Naive thymus-derived CD8-positive, alpha-beta T cell (primary cell): ENCODE measurements around the gene SNX19. TPM values are rescaled to one million over a fixed set of nuclear protein-coding genes. Genes with fewer than 3 reads are reported as not detected.
"Not testable (repeated sequence)": the region's sequence is repeated elsewhere in the genome, so short reads cannot be mapped to it uniquely, and the experiment has no call there.

Source experiments
- ATAC-seq, 2 donors: fragments of 150-1000 bp; cut with Tn5 transposase in 1 of 2; sonication (Bioruptor Pico), chemical (Tn5 transposase) in 1 of 2; 1 replicate in 1 of 2; 2 replicates in 1 of 2; pipeline ENCODE4 v1.10.0; 2021; ENCODE audit warnings: mild to moderate bottlenecking in 2 of 2, moderate library complexity in 2 of 2
- POLR2A ChIA-PET: fragments of 350-600 bp; sonication (Branson Sonifier 250); formaldehyde crosslinking; loops from one replicate; lab custom pipeline; 2021; ENCODE audit warnings: antibody characterized with exemption; lab: Charles Lee
- DNase-seq, 10 donors: peaks; one replicate each; pipeline versions ENCODE4 v3.0.0 to v3.0.0-alpha.2; 2020 to 2022
- H3K27ac Mint-ChIP-seq, 10 donors: one replicate each; pipeline ENCODE4 v1.8.0; 2020 to 2022; ENCODE audit warnings: mild to moderate bottlenecking in 10 of 10, mixed read lengths in 10 of 10, moderate library complexity in 4 of 10, inconsistent platforms in 1 of 10
- H3K27me3 Mint-ChIP-seq, 5 donors: one replicate each; pipeline ENCODE4 v1.8.0; 2021 to 2022; ENCODE audit warnings: mixed read lengths in 5 of 5
- H3K36me3 Mint-ChIP-seq, 3 donors: one replicate each; pipeline ENCODE4 v1.8.0; 2020 to 2022; ENCODE audit warnings: mixed read lengths in 3 of 3, mild to moderate bottlenecking in 2 of 3, inconsistent platforms in 1 of 3
- H3K4me1 Mint-ChIP-seq, 4 donors: one replicate each; pipeline ENCODE4 v1.8.0; 2021 to 2022; ENCODE audit warnings: mixed read lengths in 4 of 4
- H3K4me3 Mint-ChIP-seq, 10 donors: one replicate each; pipeline ENCODE4 v1.8.0; 2020 to 2022; ENCODE audit warnings: mild to moderate bottlenecking in 10 of 10, mixed read lengths in 10 of 10, moderate library complexity in 6 of 10, inconsistent platforms in 1 of 10
- H3K9me3 Mint-ChIP-seq, 9 donors: one replicate each; pipeline ENCODE4 v1.8.0; 2020 to 2022; ENCODE audit warnings: mixed read lengths in 9 of 9, mild to moderate bottlenecking in 3 of 9, inconsistent platforms in 1 of 9, moderate library complexity in 1 of 9
- polyA plus RNA-seq, 3 donors: library from polyadenylated mRNA; unstranded; fragments of 300-500 nt; fragmentation: Illumina TruSeq; gene quantifications; one replicate each; pipeline ENCODE4 v1.2.3, GENCODE V29; 2021
- total RNA-seq, 8 experiments: library from RNA in 2 of 8; stranded (reverse) in 2 of 8; gene quantifications; one replicate each; pipeline ENCODE4 v1.2.3 and lab custom pipeline; 2021 to 2026

SNX19 gene
- total and polyA plus RNA-seq, 5 experiments from 2014 or later, result 12.9 to 66.7 (median 34.1) TPM

DNA sequence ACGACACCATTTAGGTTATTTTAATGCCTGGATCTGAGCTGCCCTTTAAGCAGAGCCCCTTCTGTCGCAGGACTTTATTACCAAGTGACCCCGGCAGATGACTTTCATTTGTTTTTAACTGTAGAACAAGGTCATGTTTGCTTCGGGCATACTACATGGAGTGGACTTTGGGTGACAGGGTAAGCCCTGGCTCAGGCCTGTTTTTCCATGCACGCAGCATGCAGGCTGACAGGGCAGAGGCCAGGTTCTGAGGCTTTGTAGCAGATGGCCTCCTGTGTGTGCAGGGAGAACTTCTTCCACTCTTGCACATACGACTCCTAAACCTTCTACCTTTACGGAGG is 50.5 kb downstream of the SNX19 start:
- no peak for ATAC-seq
- Mint-ChIP-seq H3K9me3 (no peaks in the 10 kb centered on the region), H3K36me3 (peaks cover 0 to 20% (median 0%) of the 10 kb centered on the region in 3 donors), H3K4me3 (no peak overlapping the region), H3K27ac (no peak overlapping the region), H3K4me1 (peaks cover 3 to 9% (median 8%) of the 10 kb centered on the region in 4 donors), H3K27me3 (no peaks in the 10 kb centered on the region)
- DNase-seq, result no peak
- POLR2A ChIA-PET, result no interaction called here

DNA sequence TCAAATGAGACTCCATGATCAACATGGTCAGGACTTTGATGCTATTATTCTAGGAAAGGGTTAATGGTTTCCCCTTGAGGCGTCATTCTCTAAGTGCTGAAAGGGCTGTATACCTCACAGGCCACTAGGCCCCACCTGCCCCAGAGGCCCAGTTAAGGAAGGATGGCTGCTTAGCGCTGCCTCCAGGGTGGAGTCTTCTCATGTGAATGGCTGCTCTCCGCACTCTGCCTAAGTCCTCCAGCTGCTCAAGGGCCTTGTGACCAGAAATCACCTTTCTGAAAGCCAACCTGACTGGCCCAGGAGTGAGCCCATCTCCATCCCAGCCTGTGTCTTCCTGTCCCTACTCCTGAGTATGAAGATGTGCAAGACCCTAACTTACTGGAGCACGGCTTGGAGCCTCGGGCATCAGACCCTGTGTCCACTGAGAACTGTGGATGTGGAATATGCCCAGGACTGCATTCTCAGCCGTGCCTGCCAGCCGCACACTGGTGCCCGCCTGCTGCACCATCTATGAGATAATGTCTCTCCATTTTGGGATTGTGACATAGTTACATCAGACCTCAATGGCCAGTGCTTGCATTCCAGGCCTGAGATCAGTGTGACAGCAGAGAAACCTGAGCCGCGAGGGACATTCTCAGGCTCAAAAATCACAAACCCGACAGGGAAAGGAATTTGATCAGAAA is 51.0 kb downstream of the SNX19 start:
- peaks cover 0 to 16% (median 0%) of the 10 kb centered on the region in 3 donors for H3K36me3 Mint-ChIP-seq
- POLR2A ChIA-PET, result no interaction called here
- peak overlapping the region in 1 of 10 donors; percentile 38 for H3K27ac Mint-ChIP-seq

DNA sequence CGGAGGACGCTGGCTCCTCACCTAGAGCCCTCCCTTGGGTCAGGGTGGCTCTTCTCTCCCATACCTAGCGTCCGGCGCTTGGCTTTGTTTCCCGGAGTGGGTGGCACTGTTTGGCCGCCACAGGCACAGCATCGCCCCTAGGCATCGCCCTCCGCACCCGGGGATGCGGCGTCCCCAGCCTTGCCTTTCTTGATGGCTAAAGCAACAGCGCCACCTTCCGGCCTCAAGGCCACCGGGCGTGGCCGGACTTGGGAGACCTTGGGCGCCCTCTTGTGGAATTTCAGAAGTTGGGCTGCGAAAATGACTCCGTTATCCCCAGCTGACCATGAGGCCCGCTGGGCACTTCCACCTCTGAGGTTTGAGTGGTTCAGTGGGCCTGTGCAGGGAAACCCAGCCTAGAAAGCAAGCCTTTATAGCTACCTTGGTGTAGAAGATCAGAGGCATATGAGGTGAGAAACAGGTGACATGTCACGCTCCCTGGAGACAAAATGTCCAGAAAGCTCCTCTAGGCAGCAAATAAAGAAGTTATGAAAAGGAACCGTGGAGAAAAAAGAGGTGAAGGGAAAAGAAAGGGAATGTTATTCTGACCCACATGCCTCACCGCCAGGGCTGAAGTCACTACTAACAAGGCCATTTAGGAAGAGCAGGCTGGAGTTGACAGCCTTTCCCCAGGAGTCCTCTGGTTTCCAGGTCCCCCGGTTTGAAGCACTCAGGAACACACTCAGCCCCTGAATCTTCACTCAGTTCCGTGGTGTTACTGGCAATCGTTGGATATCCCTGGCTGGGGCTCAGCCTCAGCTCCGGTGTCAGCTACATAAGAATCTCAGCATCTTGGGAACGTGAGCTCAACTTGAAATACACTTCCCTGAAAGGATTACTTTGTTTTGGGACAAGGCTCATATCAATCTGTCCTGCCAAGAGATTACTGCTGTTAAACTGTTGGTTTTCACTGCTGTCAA is 54.1 kb downstream of the SNX19 start:
- peak overlapping the region in 2 of 10 donors; percentile 12 to 34 for H3K4me3 Mint-ChIP-seq
- peaks cover 0 to 9% (median 2%) of the 10 kb centered on the region in 5 donors for H3K27me3 Mint-ChIP-seq
- DNase-seq, result peak; percentile 75 to 94 (median 84)
- H3K36me3 Mint-ChIP-seq, result no peaks in the 10 kb centered on the region
- POLR2A ChIA-PET, result interaction anchor here (0.6 kb wide), 1 partner anchor 524 kb away, joined by 6 read pairs; no protein-coding TSS in a partner anchor
- H3K4me1 Mint-ChIP-seq, result peaks cover 3 to 9% (median 7%) of the 10 kb centered on the region in 4 donors
- peak; percentile 91 to 95 for ATAC-seq
- no peaks in the 10 kb centered on the region for H3K9me3 Mint-ChIP-seq
- H3K27ac Mint-ChIP-seq, result peak overlapping the region in 2 of 10 donors; percentile 34 to 48

More for the DNA sequence above, 51.0 kb downstream of the SNX19 start:
- ATAC-seq (no peak), DNase-seq (no peak)
- Mint-ChIP-seq H3K4me3 (no peak overlapping the region), H3K4me1 (peaks cover 3 to 9% (median 7%) of the 10 kb centered on the region in 4 donors), H3K27me3 (no peaks in the 10 kb centered on the region), H3K9me3 (no peaks in the 10 kb centered on the region)

DNA sequence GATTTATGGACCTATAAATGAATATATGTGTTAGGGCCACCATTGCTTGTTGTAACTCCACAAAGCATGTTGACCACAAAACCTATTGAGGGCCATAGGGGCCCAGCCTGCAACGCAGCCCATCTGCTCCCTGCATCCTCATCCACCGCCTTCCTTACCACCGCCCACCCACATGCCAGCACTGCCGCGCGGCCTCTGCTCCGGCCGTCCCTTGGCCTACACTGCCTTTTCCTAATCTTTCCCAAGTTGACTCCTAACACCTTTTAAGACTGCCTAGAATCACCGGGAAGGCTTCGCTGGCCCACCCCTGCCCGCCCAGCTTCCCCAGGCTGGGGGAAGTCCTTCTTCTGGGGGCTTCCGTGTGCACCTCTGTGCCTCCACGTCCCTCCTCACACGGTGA is 55.0 kb downstream of the SNX19 start:
- H3K4me3 Mint-ChIP-seq, result no peak overlapping the region
- H3K4me1 Mint-ChIP-seq, result peaks cover 3 to 9% (median 7%) of the 10 kb centered on the region in 4 donors
- H3K9me3 Mint-ChIP-seq, result peaks cover 0 to 2% (median 0%) of the 10 kb centered on the region in 9 donors
- H3K36me3 Mint-ChIP-seq, result no peaks in the 10 kb centered on the region
- peaks cover 0 to 14% (median 7%) of the 10 kb centered on the region in 5 donors for H3K27me3 Mint-ChIP-seq
- H3K27ac Mint-ChIP-seq, result no peak overlapping the region
- DNase-seq, result no peak
- POLR2A ChIA-PET, result no interaction called here
- no peak for ATAC-seq

DNA sequence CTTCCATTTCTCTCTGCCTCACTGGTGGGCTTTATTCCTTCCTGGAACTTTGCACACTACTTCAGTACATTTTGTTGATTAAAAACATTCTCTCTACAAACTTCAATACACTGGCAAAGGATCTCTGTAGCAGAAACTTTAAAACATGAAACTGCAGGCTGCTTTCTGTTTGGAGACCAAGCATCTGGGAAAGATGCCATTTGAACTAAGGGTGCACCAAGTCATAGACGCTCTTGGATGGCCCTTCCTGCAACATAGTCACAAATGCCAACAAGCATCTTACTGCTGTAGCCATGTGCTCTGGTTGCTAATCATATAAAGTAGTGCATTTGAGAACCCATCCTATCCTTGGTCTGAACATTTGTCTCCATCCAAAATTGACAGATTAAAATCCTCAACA is 56.4 kb downstream of the SNX19 start:
- no peak overlapping the region for H3K4me3 Mint-ChIP-seq
- H3K27ac Mint-ChIP-seq, result peak overlapping the region in 2 of 10 donors; percentile 24 to 51
- H3K4me1 Mint-ChIP-seq, result peaks cover 3 to 9% (median 7%) of the 10 kb centered on the region in 4 donors
- H3K36me3 Mint-ChIP-seq, result no peaks in the 10 kb centered on the region
- POLR2A ChIA-PET, result no interaction called here
- no peak for ATAC-seq
- H3K27me3 Mint-ChIP-seq, result peaks cover 0 to 21% (median 10%) of the 10 kb centered on the region in 5 donors
- DNase-seq, result no peak
- peaks cover 0 to 5% (median 0%) of the 10 kb centered on the region in 9 donors for H3K9me3 Mint-ChIP-seq

DNA sequence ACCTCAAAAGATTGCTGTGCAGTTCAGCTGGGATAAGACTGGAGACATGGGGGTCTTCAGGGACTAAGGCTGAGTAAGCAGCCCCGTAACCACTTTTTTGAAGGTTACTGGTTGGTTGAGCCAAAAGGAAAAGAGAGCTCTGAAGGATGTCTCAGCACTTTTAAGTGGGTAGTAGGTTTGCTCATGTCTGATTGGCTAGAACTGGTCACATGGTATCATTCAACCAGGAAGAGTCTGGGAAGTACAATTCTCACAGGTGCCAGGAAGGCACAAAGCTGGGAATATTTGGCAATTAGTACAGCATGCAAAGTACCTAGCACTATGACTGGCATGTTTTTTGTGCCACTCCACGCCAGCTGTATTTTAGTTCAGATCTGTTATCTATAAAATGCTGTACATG is 58.1 kb downstream of the SNX19 start:
- no peaks in the 10 kb centered on the region for H3K36me3 Mint-ChIP-seq
- H3K27ac Mint-ChIP-seq, result no peak overlapping the region
- H3K4me1 Mint-ChIP-seq, result peaks cover 3 to 20% (median 6%) of the 10 kb centered on the region in 4 donors
- ATAC-seq (no peak), DNase-seq (no peak)
- H3K9me3 Mint-ChIP-seq, result peaks cover 0 to 5% (median 0%) of the 10 kb centered on the region in 9 donors
- POLR2A ChIA-PET, result no interaction called here
- H3K27me3 Mint-ChIP-seq, result peaks cover 0 to 26% (median 10%) of the 10 kb centered on the region in 5 donors
- no peak overlapping the region for H3K4me3 Mint-ChIP-seq

DNA sequence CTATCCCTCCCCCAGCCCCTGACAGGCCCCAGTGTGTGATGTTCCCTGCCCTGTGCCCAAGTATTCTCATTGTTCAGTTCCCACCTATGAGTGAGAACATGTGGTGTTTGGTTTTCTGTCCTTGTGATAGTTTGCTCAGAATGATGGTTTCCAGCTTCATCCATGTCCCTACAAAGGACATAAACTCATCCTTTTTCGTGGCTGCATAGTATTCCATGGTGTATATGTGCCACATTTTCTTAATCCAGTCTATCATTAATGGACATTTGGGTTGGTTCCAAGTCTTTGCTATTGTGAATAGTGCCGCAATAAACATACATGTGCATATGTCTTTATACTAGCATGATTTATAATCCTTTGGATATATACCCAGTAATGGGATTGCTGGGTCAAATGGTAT is 60.6 kb downstream of the SNX19 start:
- H3K4me3 Mint-ChIP-seq, ATAC-seq, H3K9me3 Mint-ChIP-seq, POLR2A ChIA-PET, H3K36me3 Mint-ChIP-seq, H3K27ac Mint-ChIP-seq, DNase-seq: not testable (repeated sequence)
- Mint-ChIP-seq H3K27me3 (peaks cover 14 to 26% (median 15%) of the 10 kb centered on the region in 5 donors), H3K4me1 (peaks cover 0 to 10% (median 0%) of the 10 kb centered on the region in 4 donors)

DNA sequence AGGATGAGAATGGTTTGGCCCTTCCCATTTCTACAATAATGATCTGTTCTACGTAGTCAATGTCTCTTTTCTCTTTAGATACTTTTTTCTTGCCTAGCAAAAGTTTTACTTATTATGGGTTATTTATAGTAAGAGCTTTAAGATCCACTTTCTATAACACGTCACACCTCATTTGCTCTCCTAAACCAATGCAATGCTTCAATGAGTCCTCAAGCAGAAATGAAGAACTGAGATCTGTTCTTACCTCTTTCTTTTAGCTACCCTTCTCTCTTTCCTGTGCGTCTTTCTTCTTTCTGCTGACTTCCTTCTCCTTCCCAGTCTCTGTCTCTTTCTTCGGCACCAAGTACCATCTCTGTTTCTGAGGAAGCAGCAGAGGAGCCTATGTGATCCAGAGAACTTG is 61.8 kb downstream of the SNX19 start:
- Mint-ChIP-seq H3K4me1 (peaks cover 0 to 10% (median 0%) of the 10 kb centered on the region in 4 donors), H3K9me3 (peaks cover 0 to 5% (median 0%) of the 10 kb centered on the region in 9 donors), H3K4me3 (no peak overlapping the region), H3K27ac (no peak overlapping the region), H3K27me3 (peaks cover 14 to 26% (median 16%) of the 10 kb centered on the region in 5 donors), H3K36me3 (no peaks in the 10 kb centered on the region)
- POLR2A ChIA-PET, result no interaction called here
- no peak for ATAC-seq
- no peak for DNase-seq

DNA sequence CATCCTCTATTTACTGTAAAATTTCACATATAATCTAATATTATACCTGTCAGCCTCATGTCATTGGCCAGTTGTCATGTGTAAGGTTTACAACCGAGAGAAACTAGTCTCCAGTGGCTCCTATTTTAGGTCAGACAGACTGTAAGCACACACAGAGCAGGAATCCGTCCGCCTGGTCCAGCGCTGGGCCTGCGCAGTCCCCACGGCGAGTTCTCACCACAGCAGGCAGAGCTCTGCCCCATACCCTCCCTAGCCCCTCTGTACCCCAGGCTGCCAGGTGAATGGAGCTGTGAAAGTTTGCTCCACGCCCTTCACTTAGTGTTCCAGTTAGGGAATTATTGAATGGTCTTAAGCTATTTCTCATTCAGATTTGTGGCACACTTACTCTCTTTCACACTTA is 63.7 kb downstream of the SNX19 start:
- no peak for DNase-seq
- peaks cover 0 to 10% (median 0%) of the 10 kb centered on the region in 4 donors for H3K4me1 Mint-ChIP-seq
- no peak overlapping the region for H3K27ac Mint-ChIP-seq
- no peak for ATAC-seq
- POLR2A ChIA-PET, result no interaction called here
- peaks cover 14 to 26% (median 16%) of the 10 kb centered on the region in 5 donors for H3K27me3 Mint-ChIP-seq
- H3K4me3 Mint-ChIP-seq, result no peak overlapping the region
- peaks cover 0 to 5% (median 0%) of the 10 kb centered on the region in 9 donors for H3K9me3 Mint-ChIP-seq
- no peaks in the 10 kb centered on the region for H3K36me3 Mint-ChIP-seq

DNA sequence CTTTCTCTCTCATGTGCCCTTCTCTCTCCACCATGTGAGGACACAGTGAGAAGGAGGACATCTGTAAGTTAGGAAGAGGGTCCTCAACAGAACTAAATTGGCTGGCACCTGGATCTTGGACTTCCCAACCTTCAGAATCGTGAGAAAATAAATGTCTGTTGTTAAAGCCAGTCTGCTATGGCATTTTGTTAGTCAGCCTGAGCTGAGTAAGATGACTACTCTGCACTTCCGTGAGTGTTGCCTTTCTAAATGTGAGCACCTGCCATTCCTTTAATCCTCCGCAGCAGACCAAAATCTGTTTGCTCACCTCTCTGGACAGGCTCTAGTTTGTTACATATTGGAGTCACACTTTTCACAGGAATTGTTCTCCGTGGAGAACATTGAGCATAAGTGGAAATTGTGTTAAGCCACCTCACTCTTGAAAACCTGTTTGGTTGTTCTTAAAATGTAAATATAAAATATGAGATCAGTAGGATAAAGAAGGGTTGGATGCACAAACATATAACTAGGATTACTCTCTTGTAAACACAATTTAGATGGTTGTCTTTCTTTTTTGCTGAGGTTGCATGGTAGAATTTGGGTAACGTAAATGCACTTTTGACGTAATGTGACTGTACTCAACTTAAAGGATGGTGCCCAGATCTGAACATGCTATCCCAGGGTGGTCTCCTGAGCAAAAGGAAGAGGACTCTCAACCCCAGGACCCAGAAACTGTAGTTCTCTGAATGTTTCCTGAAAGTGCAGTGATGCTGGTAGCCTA is 65.9 kb downstream of the SNX19 start:
- Mint-ChIP-seq H3K27ac (no peak overlapping the region), H3K27me3 (peaks cover 9 to 16% (median 13%) of the 10 kb centered on the region in 5 donors), H3K4me1 (peaks cover 0 to 10% (median 0%) of the 10 kb centered on the region in 4 donors), H3K4me3 (no peak overlapping the region), H3K9me3 (peaks cover 0 to 2% (median 0%) of the 10 kb centered on the region in 9 donors), H3K36me3 (no peaks in the 10 kb centered on the region)
- DNase-seq (no peak), ATAC-seq (no peak)
- POLR2A ChIA-PET, result no interaction called here

DNA sequence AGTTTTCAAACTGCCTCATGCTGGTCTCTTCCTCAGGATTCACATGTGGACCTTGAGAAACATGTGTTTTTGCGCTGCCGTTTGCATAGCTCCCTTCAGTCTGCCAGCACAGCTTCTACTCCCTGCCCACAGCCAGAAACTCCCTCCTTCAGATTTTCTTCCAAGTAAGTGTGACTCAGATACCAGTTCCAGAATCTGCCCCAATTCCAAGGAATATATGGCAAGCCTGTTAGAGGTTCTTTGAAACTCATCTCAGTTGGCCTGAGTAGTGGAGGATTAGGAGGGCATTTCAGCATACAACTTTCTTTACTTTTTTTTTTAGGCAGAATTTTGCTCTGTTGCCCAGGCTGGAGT is 67.1 kb downstream of the SNX19 start:
- Mint-ChIP-seq H3K27me3 (peaks cover 4 to 16% (median 8%) of the 10 kb centered on the region in 5 donors), H3K9me3 (no peaks in the 10 kb centered on the region), H3K36me3 (no peaks in the 10 kb centered on the region), H3K4me1 (peaks cover 0 to 4% (median 0%) of the 10 kb centered on the region in 4 donors), H3K27ac (no peak overlapping the region), H3K4me3 (no peak overlapping the region)
- POLR2A ChIA-PET, result no interaction called here
- ATAC-seq, result no peak
- no peak for DNase-seq
